NAMALWA (cell line): ENCODE results near the gene HOXA2.

Experiments used
- DNase-seq: peaks from one replicate; pipeline ENCODE4 v3.0.0-alpha.2; 2015; ENCODE audit warnings: low spot score

HOXA2 gene

DNA sequence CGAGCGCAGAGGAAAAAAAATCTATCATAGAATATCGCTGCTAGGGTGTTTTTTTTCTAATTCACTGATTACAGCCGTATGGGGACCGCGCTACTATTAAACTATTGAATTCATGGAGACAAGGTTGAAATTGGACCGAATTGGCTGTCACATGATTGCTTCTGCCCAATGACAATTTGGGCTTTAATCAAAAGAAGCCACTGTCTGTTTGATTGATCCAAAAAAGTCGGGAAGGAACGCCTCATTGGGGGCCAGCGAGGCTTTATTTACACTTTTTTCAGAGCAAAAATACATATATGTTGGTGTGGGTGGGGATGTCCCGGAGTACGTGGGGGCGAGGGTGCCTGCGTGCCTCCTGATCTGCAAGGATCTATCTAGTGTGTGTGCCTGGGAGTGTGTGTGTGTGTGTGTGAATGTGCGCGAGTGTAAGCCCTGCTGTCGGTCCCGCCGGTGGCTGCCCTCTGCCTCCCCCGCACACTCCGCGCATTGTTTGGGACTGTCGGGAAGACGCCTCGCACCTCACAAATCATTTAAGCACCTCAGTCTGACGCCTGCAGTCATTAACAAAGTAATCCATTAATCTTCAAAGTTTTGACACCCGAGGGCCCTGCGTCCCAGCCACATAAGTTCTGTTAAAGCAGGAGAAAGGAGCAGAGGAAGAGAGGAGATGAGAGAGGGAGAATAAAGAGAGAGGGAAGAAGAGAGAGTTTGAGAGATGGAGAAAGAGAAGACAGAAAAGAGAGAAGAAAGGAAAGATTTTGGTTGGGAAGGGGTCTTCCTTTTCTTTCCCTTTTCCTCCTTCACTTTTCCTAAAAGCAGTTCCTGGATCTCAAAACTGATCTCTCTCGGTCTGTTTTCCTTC, at the start of gene HOXA2:
Gene HOXA2, minus strand, starts transcription at position 103 of the 862 bp plus-strand sequence. CDS start 183 bp downstream, outside the sequence.
- DNase-seq = no peak

- no peak for DNase-seq
Measured at GRCh38 chr7:27151341-27151930, 49.0 kb upstream of the HOXA2 start.

- DNase-seq = peak; percentile 91
Measured at GRCh38 chr7:27150568-27151340, 48.3 kb upstream of the HOXA2 start.

DNA sequence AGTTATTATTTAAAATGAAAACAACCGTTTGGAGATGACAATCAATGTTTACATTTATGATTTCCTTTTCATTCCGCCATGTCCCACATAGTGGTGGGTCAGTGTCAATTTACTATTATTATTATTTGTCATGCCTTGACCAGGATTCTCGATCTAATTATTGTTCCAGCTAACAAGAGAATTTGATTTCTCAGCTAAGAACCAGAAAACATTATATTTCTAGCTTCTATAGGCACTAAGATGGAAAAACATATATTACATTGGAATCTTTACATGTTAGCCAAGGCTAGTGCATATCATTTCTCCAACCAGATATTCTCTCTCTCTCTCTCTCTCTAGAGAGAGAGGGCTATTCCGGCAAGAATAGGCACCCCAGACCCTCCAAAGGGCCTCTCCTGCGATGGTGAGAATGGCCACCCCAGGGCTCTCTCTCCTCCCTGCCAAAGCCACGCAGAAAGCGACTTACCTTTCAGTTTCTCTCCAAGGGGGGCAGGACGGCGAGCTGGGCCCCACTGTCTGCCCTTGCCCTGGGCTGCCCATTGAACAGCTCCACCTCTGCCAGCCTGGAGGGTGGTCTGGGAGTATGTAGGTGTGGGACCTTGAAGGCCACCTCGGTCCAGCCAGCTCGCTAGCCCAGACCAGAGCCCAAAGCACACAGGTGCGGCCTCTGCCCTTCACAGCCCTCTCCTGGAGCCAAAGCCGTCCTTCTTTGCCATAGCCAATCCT, 47.5 kb upstream of the HOXA2 start:
- peak; percentile 59 for DNase-seq

DNA sequence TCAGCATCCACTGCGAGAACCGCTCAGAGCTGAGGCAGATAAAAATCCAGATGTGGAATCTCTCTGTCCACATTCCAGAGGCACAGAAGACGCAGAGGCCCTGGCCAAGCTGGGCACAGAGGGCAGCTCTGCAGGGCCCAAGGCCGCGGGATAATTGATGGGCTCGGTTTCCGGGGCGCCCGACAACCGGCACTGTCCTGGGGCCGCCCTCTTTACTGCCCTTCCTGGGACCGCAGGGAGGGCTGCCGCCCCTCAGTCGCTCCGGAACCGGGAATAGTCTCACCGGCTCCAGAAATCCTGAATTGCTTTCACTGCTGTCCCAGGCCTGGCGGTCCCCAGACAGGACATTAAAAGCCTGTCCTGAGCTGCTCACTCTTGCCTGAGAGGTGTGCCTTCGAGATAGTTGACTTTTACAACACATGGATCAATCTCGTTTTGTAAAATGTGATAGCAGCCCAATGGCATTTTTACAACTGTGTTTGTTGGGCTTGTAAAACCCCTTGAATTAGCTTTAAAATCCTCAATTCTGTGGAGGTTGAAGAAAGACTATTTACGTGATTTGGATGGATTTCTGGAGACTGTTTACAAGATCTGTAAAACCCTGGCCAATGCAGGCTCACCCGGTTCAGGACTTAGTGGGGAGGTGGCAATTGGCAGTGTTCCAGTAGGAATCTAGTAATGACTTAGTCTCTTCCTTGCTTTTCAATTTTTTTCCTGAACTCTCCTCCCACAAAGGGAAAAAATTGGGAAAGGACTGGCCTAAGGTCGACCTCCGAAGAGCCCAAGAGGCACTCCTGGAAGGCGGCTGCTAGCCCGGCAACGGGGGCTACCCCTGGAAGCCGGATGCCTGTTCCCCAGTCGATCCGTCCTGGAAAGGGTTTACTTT, 46.5 kb upstream of the HOXA2 start:
- DNase-seq = no peak

DNA sequence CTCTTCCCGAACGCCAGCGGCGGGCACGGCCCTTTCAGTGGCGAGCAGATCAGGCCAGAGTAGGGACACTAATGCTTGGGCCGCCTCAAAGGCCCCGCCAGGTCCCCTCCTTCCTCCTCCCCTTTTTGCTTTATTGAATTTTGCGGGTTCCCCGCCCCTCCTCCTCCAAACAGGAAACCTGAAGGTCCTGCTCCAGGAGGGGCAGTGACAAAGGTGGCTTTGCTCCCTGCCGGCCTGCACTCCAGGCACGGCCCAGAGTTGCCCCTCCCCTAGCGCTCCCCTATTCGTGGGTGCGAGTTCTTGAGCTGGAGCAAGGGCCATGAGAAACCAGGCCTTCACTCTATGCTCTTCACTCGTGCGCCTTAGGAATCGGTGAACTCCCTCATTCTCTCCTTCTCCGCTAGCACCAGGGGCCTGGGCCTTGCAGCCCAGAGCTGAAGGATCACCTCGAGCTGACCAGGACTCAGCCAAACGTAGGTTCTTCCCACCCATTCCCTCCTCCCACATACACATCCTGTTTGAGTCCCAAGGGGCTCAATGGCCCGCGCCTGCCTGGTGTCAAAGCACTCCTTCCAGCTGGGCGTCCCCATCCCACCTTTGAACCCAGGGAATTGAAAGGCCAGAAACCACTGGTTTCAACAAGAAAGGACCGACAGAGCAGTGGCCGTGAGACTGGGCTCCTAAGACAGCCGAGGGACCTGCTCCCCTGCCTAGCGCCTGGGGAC, 45.7 kb upstream of the HOXA2 start:
- DNase-seq = no peak

DNA sequence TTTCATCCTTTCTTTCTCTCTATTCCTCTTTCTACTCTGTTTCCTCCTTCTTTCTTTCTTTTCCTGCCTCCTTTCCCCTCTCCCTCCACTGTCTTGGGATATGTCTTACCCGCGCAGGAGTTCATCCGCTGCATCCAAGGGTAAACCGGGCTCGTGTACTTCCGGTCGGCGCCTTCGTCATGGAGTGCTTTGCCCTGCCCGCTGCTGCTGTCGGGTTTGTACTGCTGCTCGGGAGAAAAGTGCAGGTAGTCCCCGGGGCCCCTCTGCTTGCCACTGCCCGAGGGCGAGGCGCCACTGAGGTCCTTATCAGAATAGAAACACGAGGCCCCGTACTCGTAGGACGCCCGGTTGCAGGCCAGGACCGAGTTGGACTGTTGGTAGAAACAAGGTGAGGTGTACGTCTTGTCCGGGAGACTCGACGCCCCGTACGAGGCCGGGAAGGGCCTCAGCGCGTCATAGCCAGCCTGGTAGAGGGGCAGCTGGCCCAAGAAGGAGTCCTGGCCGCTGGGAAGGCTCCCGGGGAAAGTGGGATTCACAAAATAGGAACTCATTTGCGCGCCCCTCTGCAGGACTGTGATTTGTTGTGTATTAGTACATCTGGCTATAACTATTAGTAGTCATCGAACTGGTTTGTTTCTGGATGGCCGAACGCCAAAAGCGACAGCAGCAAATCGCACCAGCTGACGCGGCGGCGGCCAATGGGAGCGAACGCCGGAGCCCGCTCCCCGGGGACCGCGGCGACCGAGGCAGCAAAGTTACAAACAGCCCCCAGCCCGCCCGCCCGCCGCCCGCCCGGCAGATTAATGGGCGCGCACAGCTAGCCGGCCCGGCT, 44.9 kb upstream of the HOXA2 start, which contains the start of gene HOXA6:
Gene HOXA6, minus strand, starts transcription at position 576 of the 832 bp plus-strand sequence. Its CDS starts 25 bp downstream, at position 551.
- no peak for DNase-seq

DNA sequence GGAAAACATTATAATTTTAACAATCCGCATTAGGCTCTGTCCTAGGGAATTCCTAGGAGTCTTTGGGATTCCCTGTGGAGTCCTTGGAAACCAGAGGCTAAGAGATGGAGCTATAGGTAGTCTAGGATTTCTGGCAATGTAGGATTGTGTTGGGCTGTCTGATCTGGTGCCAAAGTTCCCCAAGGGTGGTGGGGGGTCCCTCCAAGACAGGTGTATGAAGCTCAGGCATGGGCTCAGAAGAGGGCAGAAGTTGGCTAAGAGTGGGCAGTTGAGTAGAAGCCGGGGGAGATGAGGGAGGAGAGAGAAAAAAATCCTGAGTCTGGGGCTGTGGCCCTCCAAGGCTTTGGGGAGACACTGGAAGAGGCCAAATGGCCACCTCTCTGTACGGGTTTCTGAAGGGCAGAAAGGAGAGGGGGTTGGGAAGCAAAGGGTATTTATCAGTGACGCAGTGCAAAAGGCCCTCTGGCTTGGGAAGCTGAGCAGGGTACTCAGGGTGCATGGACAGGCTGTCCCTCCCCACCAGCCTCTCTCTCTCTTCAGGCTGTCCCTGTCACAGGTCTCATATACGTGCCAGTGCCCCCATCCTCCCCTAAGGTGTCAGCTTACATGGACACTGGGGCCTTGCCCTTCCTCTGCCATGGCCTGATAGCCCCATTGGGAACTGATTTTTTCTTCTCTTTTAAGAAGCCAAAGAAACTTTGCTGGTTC, 44.2 kb upstream of the HOXA2 start:
- no peak for DNase-seq

DNA sequence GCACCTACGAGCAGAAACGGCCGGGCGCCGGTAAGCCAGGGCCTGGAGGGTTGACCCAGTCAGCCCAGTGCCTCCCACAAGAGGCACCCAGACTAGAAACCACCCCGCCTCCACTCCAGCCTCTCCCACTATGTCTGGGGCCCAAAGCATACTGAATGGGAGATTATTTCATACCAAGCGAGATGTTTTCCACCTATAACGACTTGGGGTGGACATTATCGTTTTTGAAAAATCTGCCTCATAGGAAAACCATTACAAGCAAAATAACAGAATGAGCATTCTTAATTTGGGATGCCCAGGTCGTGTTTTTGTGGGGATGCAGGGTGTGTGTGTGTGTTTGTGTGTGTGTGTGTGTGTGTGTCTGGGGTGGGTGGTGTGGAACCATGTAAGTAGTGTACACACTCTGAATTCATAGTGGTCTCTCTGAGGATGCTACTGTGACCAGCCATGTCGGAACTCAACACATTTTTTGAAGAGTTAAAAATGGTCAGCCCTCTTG, 43.5 kb upstream of the HOXA2 start:
- no peak for DNase-seq

- no peak for DNase-seq
Measured at GRCh38 chr7:27145165-27145913, 42.9 kb upstream of the HOXA2 start.

DNA sequence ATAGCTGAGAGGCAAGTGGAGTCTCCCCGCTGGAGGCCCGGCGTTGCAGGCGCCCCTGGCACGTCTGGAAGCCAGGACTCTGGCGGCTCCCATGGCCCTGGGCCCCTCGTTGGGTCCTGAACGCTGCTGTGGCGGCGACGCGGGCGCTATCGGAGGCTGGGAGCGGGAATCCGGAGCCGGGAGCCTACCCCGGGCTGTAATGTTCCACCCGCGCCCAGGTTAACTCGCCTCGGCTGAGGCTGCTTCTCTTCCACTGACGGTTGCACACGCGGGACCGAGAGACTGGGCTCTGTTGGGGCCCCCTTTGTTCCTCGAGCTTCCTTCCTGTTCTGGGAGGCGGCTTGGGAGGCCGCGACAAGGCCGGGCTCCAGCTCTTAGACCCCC, 42.3 kb upstream of the HOXA2 start:
- DNase-seq = no peak

DNA sequence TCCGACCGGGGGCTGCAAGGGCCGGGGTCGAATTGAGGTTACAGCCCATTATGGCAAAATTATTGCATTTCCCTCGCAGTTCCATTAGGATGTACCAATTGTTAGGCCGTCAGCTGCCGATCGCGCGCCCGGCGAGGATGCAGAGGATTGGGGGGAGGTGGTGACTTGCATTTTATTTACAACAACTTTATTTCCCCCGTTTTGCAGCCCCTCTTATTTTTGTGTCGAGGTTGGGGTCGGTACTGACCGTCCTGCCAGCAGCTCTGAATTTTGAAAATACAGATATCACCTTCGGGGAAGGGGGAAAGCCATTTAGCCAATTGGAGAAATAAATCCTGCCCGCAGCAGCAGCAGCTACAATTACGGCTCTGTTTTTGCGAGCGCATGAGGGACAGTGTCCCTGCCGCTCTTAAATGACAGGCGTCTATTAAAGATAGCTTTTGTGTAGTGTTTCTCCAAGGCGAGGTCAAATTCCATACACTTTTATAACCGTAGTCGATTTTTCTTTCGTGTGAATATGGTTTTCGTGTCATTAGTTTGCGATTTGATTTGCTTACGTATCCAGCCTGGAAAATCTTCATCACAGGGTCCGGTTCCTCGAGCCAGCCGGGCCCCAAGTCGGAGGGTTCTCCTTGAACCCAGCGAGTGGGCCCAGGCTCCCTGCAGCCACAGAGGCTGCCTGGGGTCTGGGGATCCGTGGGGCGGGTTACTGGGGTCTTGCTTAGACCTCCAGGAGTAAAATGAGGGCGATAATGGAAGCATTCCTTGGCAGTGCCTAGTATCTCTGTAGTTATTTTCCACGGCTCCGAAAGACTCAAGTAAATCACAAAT, 41.7 kb upstream of the HOXA2 start:
- no peak for DNase-seq

DNA sequence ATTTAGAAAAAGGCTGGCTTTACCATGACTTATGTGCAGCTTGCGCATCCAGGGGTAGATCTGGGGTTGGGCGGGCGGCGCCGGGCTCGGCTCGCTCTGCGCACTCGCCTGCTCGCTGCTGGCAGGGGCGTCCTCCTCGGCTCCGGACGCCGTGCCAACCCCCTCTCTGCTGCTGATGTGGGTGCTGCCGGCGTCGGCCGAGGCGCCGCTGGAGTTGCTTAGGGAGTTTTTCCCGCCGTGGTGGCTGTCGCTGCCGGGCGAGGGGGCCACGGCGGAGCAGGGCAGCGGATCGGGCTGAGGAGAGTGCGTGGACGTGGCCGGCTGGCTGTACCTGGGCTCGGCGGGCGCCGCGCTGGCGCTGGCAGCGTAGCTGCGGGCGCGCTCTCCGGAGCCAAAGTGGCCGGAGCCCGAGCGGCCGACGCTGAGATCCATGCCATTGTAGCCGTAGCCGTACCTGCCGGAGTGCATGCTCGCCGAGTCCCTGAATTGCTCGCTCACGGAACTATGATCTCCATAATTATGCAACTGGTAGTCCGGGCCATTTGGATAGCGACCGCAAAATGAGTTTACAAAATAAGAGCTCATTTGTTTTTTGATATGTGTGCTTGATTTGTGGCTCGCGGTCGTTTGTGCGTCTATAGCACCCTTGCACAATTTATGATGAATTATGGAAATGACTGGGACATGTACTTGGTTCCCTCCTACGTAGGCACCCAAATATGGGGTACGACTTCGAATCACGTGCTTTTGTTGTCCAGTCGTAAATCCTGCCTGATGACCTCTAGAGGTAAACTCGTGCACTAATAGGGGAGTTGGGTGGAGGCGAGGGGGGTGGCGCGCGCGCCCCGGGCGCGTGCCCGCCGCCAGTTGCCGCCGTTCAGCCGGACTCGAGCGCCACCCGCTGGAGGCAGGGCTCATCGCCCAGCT, 40.8 kb upstream of the HOXA2 start, which contains the start of gene HOXA5:
Gene HOXA5, minus strand, starts transcription at position 659 of the 927 bp plus-strand sequence. Its CDS starts 74 bp downstream, at position 585.
- no peak for DNase-seq

DNA sequence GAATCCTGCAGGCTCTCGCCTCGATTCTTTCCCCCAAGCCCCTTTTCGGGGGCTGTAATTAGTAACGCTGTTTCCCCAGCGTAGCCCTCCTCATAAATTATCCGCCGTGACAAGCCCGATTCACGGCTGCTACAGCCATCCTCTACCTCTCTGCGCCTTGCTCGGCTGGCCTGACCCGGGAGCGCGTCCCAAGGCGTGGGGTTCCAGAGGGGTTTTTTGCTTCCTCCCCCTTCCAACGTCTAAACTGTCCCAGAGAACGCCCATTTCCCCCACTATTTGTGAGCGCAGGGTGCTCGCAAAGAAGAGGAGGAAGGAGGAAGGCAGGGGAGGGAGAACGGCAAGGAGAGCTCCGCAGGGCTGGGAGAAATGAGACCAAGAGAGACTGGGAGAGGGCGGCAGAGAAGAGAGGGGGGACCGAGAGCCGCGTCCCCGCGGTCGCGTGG, 40.1 kb upstream of the HOXA2 start:
- no peak for DNase-seq

- no peak for DNase-seq
Measured at GRCh38 chr7:27141923-27142579, 39.6 kb upstream of the HOXA2 start.
